ENCODE data around the gene ENTPD8.
"Not testable (repeated sequence)": the region's sequence is repeated elsewhere in the genome, so short reads cannot be mapped to it uniquely, and the experiment has no call there.

Gene ENTPD8

DNA sequence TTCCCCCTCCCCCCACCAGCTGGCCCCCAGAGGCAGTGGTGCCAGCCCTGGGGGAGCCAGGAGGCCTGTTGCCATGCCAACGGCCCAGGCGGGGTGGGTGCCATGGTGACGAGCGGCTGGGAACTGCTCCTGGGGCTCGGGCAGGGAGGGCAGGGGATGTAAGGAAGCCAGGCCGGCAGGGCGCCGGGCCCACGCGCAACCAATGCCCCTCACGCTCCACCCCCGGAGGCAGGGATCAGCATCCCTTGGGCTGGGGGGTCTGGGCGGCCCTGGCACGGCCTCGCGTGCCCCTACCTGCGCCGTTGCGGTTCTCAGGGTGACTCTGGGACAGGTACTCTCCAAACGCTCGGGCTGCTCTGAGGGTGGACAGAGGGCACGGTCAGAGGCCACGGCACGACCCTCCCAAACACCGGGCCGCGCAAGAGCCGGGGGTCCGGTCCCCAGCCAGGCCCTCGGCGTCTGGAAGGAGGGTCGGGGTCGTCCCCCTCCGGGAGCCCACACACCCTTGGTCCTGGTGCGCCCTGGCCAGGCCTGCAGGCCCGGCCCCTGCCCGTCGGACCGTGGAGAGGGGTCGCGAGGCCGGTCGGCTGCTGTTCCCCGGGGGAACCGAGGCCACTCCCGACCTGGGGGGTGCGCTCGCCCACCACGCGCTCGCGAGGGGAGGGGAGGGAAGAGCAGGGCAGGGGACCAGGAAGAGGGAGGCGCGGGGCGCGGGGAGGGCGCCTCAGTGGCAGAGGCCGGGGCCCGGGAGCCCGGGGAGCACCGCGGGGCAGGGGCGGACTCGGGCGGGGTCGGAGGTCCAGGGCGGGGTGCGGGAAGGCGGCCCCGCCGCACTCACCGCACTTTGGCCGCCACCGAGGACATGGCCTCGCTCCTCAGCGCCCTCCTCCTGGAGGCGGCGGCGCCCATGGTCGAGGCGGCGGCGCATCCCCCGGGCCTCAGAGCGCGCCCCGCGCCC lies 17.3 kb upstream of the ENTPD8 start:
- DNase-seq (ENCODE audit: low spot score) = peak; percentile 49

DNA sequence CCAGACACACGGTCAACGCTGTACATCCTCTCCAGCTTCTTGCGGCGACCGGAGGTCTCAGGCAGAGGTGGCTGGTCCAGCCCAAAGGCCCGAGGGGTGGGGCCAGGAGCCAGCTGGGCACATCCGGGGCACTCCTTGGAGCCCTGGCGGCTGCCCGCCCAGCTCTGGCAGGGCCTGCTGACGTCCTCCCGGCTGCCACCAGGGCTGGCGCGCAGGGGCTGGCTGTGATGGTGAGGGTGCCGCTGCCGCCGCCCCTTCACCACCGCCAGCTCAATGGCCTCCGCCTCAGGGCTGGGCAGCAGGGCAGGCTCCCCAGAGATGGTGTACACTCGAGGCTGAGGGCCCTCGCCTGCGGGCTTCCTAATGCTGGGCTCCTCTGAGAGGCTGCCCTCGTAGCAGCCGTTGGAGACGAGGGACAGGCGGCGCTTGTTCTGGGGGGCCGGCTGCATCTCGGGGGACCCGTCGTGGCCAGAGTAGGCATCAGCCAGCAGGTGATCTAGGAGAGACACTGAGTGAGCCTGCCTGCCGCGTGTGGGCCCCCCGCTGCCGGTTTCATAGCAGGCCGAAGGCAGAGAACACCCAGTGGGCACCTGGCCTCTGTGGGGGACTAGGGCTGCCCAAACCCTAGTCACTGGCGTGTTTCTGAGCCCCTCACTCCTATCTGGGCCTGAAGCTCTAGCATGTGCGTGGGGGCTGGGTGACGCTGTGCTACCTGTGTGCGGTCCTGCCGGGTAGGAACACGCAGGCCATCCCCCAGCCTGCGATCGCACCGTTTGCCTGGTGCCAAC lies 16.4 kb upstream of the ENTPD8 start:
- no peak for DNase-seq (ENCODE audit: low spot score)

DNA sequence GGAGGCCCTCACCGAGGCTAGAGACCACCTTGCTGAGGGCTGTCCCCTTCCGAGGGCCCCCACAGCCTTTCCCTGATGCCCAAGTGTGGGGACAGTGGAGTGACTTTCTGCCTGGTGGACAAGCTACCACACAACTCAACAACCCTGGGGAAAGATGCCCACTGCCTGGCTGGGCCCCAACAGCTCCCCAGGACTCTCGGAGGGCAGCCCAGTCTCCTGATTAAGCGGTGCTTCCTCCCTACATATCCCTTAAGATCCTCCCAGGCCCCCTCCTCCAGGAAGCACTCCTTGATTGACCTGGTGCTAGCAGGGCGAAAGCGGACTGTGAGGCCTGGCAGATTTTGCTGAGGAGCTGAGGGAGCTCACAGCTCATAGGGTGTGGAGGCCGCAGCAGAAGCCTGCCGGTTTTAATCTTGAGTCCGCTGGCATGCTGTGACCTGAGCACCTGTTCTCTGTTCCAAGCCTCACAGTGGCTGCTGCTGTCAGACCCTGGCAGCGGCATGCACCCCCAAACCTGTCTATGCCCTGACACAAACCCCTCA lies 15.8 kb upstream of the ENTPD8 start:
- DNase-seq (ENCODE audit: low spot score) = no peak

- DNase-seq (ENCODE audit: low spot score) = no peak
Measured at GRCh38 chr9:137456061-137456863, 15.1 kb upstream of the ENTPD8 start.

DNA sequence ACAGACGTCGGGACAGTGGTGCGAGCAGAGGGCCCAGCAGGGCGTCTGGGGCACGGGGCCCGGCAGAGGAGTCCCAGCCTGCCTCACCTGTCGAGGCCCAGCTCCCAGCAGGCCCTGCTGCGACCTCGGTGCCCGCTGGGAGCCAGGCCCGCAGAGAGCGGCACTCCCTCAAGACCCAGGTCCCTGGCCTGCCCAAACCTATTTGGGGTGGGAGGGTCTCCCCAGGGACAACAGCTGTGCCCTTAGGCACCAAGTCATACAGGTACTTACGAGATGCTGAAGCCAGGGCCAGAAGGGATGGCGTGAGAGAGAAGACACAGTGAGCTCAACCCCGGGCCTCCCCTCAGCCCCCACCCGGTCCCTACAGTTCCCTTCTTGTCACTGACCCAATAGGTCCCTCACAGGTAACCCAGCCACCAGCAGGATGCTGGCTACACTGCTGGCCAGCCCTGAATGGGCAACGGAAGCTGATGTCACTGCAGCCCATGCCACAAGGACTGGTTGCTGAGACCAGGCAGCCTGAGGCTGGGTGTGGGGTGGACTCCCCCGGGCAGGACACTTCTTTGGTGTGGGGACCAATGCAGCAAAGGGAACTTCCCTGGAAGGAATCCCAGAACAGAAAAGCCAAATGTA lies 14.3 kb upstream of the ENTPD8 start:
- DNase-seq (ENCODE audit: low spot score) = no peak

GRCh38 chr9:137454597-137455358 lies 13.6 kb upstream of the ENTPD8 start:
- no peak for DNase-seq (ENCODE audit: low spot score)

DNA sequence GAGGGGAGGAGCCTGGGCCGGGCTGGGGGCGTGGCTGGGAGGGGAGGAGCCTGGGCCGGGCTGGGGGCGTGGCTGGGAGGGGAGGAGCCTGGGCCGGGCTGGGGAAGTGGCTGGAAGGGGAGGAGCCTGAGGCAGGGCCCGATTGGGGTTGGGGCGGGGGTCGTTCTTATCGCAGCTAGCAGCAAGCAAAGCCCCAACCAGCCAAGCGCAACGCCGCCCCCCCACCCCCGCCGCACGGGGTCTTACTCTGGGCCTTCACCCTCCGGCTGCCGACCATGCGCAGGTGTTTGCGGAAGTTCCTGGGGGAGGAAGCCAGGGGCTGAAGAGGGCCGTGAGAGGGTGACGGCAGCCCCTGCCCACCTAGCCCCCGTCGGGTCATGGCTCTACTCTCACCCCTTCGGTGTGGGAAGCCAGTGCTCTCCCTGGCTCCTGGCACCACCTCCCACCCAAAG lies 13.0 kb upstream of the ENTPD8 start:
- DNase-seq (ENCODE audit: low spot score) = no peak

GRCh38 chr9:137453643-137454081 lies 12.5 kb upstream of the ENTPD8 start:
- peak; percentile 63 for DNase-seq (ENCODE audit: low spot score)

DNA sequence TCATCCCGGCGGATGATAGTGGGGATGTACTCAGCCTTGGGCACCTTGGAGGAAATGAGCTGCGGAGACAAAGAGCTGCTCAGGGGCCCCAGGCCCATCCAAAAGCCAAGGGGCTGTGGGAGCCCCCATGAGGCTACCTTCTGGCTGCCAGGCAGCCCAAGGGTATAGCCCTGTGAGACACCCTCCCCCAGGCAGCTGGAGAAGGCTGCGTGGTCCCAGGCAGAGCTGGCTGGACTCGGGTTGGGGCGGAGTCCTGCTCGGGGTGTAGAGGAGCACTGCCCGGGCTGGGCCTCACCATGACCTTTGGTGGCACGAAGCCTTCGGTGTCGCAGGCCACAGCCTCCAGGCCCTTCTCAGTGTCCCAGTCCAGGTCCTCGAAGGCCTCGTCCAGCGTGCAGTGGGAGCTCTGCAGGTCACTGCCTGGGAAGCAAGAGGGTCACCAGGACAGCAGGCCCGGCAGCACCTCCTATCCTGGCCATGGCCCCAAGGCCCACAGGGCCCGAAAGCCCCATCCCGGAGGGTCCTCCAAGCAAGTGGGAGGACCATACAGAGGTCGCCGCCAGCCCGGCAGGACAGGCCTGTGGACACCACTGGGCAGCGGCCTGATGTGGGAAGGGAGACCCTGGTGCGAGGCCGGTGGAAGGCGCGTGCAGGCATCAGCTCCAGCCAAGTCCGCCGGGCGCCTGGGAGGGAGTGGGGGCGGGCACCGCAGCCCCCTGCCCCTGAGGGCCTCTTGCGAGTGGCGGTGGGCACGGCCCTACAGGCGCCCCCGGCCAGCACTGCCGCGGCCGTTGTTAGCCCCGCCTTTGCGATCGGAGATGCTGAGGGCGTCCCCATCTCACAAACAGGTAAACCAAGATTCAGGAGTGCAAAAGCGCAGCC lies 11.8 kb upstream of the ENTPD8 start:
- DNase-seq (ENCODE audit: low spot score) = no peak

GRCh38 chr9:137452006-137452760 lies 11.0 kb upstream of the ENTPD8 start:
- no peak for DNase-seq (ENCODE audit: low spot score)

DNA sequence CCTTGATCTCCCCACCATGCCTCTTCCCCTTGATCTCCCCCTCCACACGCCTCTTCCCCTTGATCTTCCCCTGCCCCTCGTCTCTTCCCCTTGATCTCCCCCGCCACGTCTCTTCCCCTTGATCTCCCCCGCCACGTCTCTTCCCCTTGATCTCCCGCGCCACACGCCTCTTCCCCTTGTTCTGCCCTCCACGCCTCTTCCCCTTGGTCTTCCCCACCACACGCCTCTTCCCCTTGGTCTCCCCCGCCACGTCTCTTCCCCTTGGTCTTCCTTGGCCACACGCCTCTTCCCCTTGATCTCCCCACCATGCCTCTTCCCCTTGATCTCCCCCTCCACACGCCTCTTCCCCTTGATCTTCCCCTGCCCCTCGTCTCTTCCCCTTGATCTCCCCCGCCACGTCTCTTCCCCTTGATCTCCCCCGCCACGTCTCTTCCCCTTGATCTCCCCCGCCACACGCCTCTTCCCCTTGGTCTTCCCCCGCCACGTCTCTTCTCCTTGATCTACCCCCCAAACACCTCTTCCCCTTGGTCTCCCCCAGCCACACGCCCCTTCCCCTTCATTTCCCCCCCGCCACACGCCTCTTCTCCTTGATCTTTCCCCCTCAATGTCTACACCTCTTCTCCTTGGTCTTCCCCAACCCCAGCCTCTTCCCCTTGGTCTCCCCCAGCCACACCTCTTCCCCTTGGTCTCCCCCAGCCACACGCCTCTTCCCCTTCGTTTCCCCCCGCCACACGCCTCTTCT lies 10.3 kb upstream of the ENTPD8 start:
- not testable (repeated sequence) for DNase-seq (ENCODE audit: low spot score)

DNA sequence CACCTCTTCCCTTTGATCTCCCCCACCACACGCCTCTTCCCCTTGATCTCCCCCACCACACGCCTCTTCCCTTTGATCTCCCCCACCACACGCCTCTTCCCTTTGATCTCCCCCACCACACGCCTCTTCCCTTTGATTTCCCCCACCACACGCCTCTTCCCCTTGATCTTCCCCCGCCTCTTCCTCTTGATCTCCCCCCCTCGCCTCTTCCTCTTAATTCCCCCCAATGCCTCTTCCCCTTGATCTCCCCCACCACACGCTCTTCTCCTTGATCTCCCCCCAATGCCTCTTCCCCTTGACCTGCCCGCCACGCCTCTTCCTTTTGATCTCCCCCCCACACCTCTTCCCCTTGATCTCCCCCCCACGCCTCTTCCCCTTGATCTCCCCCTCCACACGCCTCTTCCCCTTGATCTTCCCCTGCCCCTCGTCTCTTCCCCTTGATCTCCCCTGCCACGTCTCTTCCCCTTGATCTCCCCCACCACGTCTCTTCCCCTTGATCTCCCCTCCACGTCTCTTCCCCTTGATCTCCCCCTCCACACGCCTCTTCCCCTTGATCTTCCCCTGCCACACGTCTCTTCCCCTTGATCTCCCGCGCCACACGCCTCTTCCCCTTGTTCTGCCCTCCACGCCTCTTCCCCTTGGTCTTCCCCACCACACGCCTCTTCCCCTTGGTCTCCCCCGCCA lies 9.5 kb upstream of the ENTPD8 start:
- DNase-seq (ENCODE audit: low spot score) = not testable (repeated sequence)

GRCh38 chr9:137449931-137450538 lies 8.9 kb upstream of the ENTPD8 start:
- DNase-seq (ENCODE audit: low spot score) = no peak

DNA sequence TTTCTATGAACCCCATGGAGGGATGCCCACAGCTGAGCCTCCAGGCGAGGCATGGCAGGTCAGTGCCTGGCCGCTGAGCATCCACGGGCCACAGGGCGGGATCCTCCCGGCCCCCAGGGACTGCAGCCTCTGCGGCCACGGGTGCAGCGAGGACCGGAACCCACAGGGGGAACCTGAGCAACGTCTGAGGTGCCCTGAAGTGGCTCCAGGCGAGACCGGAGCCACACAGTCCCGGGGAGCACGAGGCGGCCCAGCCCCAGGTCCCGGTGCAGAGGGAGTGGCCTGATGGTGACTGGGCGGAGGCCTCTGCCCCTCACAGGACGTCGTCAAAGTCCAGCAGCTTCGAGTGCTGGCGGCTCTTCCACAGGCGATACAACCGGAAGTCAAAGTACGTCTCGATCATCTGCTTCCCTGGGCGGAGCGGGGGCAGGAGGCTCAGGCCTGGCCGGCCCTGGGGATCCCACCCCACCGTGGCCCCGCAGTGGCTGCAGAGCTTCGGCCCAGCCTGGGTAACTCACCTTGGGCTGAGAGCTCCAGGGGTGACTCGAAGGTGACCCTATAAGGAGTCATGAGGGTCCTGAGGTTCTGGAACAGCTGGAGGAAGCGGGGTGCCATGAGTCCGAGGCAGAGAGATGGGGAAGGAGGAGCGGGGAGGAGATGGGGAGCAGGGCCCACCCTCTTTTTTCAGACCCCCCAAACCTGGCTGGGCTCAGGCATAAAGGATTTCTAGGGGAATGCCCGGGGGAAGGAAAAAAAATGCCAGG lies 8.1 kb upstream of the ENTPD8 start:
- no peak for DNase-seq (ENCODE audit: low spot score)

- no peak for DNase-seq (ENCODE audit: low spot score)
Measured at GRCh38 chr9:137448602-137448962, 7.4 kb upstream of the ENTPD8 start.

All from RKO (cell line).